Measurements from ENCODE around the gene ADAP1.
"Not testable (repeated sequence)": the region's sequence is repeated elsewhere in the genome, so short reads cannot be mapped to it uniquely, and the experiment has no call there.

The ADAP1 gene

GRCh38 chr7:957418-958220 is 3.1 kb upstream of the ADAP1 start:
- DNase-seq: no peak

- DNase-seq: no peak
These were observed 1.6 kb upstream of the ADAP1 start for GRCh38 chr7:956031-956430.

GRCh38 chr7:953547-954327 is 743 bp downstream of the ADAP1 start:
- no peak for DNase-seq

- no peak for DNase-seq
These were observed 1.7 kb downstream of the ADAP1 start for GRCh38 chr7:952548-953441.

GRCh38 chr7:951881-952547 is 2.5 kb downstream of the ADAP1 start:
- DNase-seq: no peak

GRCh38 chr7:949021-949934 is 5.2 kb downstream of the ADAP1 start:
- no peak for DNase-seq

- DNase-seq: no peak
These were observed 6.9 kb downstream of the ADAP1 start for GRCh38 chr7:947391-948210.

- no peak for DNase-seq
These were observed 8.1 kb downstream of the ADAP1 start for GRCh38 chr7:946256-946996.

GRCh38 chr7:945556-946255 is 8.8 kb downstream of the ADAP1 start:
- DNase-seq: no peak

- no peak for DNase-seq
These were observed 9.3 kb downstream of the ADAP1 start for GRCh38 chr7:945147-945555.

GRCh38 chr7:944744-945143 is 9.7 kb downstream of the ADAP1 start:
- DNase-seq: no peak

- not testable (repeated sequence) for DNase-seq
These were observed 10.7 kb downstream of the ADAP1 start for GRCh38 chr7:943793-944192.

- DNase-seq: no peak
These were observed 13.7 kb downstream of the ADAP1 start for GRCh38 chr7:940599-941408.

GRCh38 chr7:939843-940242 is 14.6 kb downstream of the ADAP1 start:
- no peak for DNase-seq

GRCh38 chr7:938546-939185 is 15.8 kb downstream of the ADAP1 start:
- DNase-seq: no peak

- no peak for DNase-seq
These were observed 16.5 kb downstream of the ADAP1 start for GRCh38 chr7:937856-938484.

GRCh38 chr7:936386-937054 is 18.0 kb downstream of the ADAP1 start:
- DNase-seq: no peak

Data from activated CD4-positive, alpha-beta T cell treated with anti-CD3 and anti-CD28 coated beads for 4 hours (primary cell).